GM19467 (cell line): Measurements from ENCODE around the gene CHL1.

Experiments
- ATAC-seq: cut with Tn5 transposase; IDR thresholded peaks from one replicate; pipeline ENCODE4 v1.9.1; 2021; ENCODE audit warnings: mild to moderate bottlenecking, moderate library complexity; ENCODE audit not compliant: unreplicated experiment

CHL1 gene

GRCh38 chr3:277873-278272 is 81.3 kb downstream of the CHL1 start:
- peak; percentile 22 for ATAC-seq

- peak; percentile 83 for ATAC-seq
These were observed 81.9 kb downstream of the CHL1 start for GRCh38 chr3:278300-279064.

- ATAC-seq, result no peak
These were observed 82.8 kb downstream of the CHL1 start for GRCh38 chr3:279325-279724.

GRCh38 chr3:280681-281080 is 84.1 kb downstream of the CHL1 start:
- no peak for ATAC-seq

- no peak for ATAC-seq
These were observed 87.8 kb downstream of the CHL1 start for GRCh38 chr3:284322-284721.

GRCh38 chr3:288417-288816 is 91.9 kb downstream of the CHL1 start:
- no peak for ATAC-seq

GRCh38 chr3:291028-291427 is 94.5 kb downstream of the CHL1 start:
- ATAC-seq, result no peak

- no peak for ATAC-seq
These were observed 95.3 kb downstream of the CHL1 start for GRCh38 chr3:291646-292436.

- no peak for ATAC-seq
These were observed 97.5 kb downstream of the CHL1 start for GRCh38 chr3:294096-294495.

- ATAC-seq, result no peak
These were observed 98.0 kb downstream of the CHL1 start for GRCh38 chr3:294581-294980.

- ATAC-seq, result no peak
These were observed 98.6 kb downstream of the CHL1 start for GRCh38 chr3:295166-295565.

- ATAC-seq, result no peak
These were observed 101.0 kb downstream of the CHL1 start for GRCh38 chr3:297585-297984.

GRCh38 chr3:299590-300301 is 103.2 kb downstream of the CHL1 start:
- ATAC-seq, result peak; percentile 58

- no peak for ATAC-seq
These were observed 110.6 kb downstream of the CHL1 start for GRCh38 chr3:307182-307581.

- ATAC-seq, result no peak
These were observed 112.2 kb downstream of the CHL1 start for GRCh38 chr3:308597-309321.

GRCh38 chr3:312160-312733 is 115.7 kb downstream of the CHL1 start:
- ATAC-seq, result no peak

- no peak for ATAC-seq
These were observed 116.3 kb downstream of the CHL1 start for GRCh38 chr3:312911-313310.

GRCh38 chr3:317012-317411 is 120.4 kb downstream of the CHL1 start:
- ATAC-seq, result no peak

GRCh38 chr3:318903-319302 is 122.3 kb downstream of the CHL1 start:
- no peak for ATAC-seq

GRCh38 chr3:324423-324822 is 127.9 kb downstream of the CHL1 start:
- ATAC-seq, result no peak

- ATAC-seq, result no peak
These were observed 128.9 kb downstream of the CHL1 start for GRCh38 chr3:325495-325894.
